OCI-LY3 (cell line): ENCODE measurements around the gene HLA-DMB.

ENCODE experiments used
- H2AFZ ChIP-seq: fragments of 200-600, 300-600 bp; shearing (Covaris generic); 2 replicates; pipeline ENCODE4 v1.6.0; 2014; ENCODE audit warnings: antibody characterized with exemption, low read depth, low read length
- H3K27ac ChIP-seq: fragments of 200-600, 300-600 bp; sonication (generic); 2 replicates; pipeline ENCODE4 v1.5.1; 2014; ENCODE audit warnings: mild to moderate bottlenecking, low read length, moderate library complexity, mixed read lengths
- H3K27me3 ChIP-seq: fragments of 200-600, 300-600 bp; sonication (generic); 2 replicates; pipeline ENCODE4 v1.6.1; 2014; ENCODE audit warnings: low read depth, low read length, mixed read lengths
- H3K36me3 ChIP-seq: fragments of 200-600, 300-600 bp; sonication (generic); replicated peaks from 2 replicates; pipeline ENCODE3; 2014; ENCODE audit warnings: low read depth, low read length, mixed read lengths
- H3K4me1 ChIP-seq: fragments of 300-600, 200-600 bp; sonication (generic); 2 replicates; pipeline ENCODE4 v1.6.1; 2014; ENCODE audit warnings: low read length, mixed read lengths
- H3K4me2 ChIP-seq: fragments of 200-600, 300-600 bp; sonication (generic); 2 replicates; pipeline ENCODE4 v1.6.1; 2014; ENCODE audit warnings: low read length, mixed read lengths
- H3K4me3 ChIP-seq: fragments of 300-600, 200-600 bp; sonication (generic); 2 replicates; pipeline ENCODE4 v1.5.1; 2014; ENCODE audit warnings: antibody characterized with exemption, mild to moderate bottlenecking, low read length, moderate library complexity
- H3K79me2 ChIP-seq: fragments of 300-600, 200-600 bp; shearing (Covaris generic); 2 replicates; pipeline ENCODE4 v1.6.1; 2014; ENCODE audit warnings: mild to moderate bottlenecking, low read length, mixed read lengths
- H3K9ac ChIP-seq: fragments of 300-600, 200-600 bp; shearing (Covaris generic); 2 replicates; pipeline ENCODE4 v1.6.0; 2014; ENCODE audit warnings: mild to moderate bottlenecking, low read length, moderate library complexity
- H3K9me3 ChIP-seq: fragments of 200-600, 300-600 bp; shearing (Covaris generic); 2 replicates; pipeline ENCODE4 v1.6.1; 2014; ENCODE audit warnings: low read length, mixed read lengths; ENCODE audit not compliant: insufficient read depth
- H4K20me1 ChIP-seq: fragments of 200-600, 300-600 bp; sonication (generic); 2 replicates; pipeline ENCODE4 v1.6.1; 2016; ENCODE audit warnings: low read length, mixed read lengths; ENCODE audit not compliant: insufficient read depth
- EZH2phosphoT487 ChIP-seq: fragments of 200-600 bp; shearing (Covaris generic); IDR thresholded peaks from 2 replicates; pipeline ENCODE4 v1.6.1; 2018; ENCODE audit warnings: antibody characterized with exemption, mixed run types, low read depth
- TF ChIP-seq, protein P1 (sequence below): fragments of 200-600, 300-600 bp; sonication (generic); IDR thresholded peaks from 2 replicates; pipeline ENCODE4 v1.5.1; 2014; ENCODE audit warnings: antibody characterized with exemption, low read length, low read depth

The HLA-DMB gene

DNA sequence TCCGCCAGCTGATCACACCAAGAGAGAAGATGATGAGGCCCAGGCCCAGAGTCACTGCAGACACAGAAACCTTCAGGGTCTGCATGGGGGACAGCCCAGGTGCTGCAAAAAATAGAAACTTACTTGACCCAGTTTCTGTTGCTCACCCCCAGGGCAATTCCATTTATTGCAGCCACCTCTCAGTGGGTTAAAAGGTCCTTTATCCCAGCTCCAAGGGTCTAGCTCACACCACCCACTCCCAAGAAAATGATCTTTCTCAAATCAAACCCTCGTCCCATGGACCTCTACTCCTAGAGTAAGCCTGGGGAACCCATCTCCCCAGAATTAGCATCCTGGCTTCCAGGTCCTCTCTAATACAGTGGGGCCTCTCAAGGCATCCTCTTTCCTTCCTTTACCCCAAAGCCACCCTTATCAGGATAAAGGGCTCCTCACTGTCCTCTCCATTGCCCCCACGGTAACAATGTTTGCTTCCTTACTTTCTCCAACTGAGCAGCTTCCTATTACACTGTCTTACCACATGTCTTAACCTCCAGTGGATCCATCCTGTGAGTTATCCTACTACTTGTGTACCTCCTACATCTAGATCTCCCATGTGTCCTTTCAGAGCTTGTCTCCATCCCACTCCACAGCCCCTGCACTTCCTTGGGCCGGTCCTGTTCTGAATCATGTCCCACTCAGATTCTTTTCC, 5.1 kb downstream of the HLA-DMB start:
- no peak overlapping the region for H3K4me2 ChIP-seq
- no peak overlapping the region for H3K27ac ChIP-seq
- peaks cover 43% of the 10 kb centered on the region for H3K36me3 ChIP-seq
- peaks cover 13% of the 10 kb centered on the region; the same call in 1 of the 2 replicates for H3K4me1 ChIP-seq
- no peak overlapping the region for H3K4me3 ChIP-seq
- H4K20me1 ChIP-seq = no peaks in the 10 kb centered on the region
- no peak overlapping the region for H2AFZ ChIP-seq
- H3K27me3 ChIP-seq = no peaks in the 10 kb centered on the region
- peaks cover 17% of the 10 kb centered on the region for H3K79me2 ChIP-seq
- no peak overlapping the region for H3K9ac ChIP-seq
- no peaks in the 10 kb centered on the region for H3K9me3 ChIP-seq
- TF ChIP-seq, protein P1, sequence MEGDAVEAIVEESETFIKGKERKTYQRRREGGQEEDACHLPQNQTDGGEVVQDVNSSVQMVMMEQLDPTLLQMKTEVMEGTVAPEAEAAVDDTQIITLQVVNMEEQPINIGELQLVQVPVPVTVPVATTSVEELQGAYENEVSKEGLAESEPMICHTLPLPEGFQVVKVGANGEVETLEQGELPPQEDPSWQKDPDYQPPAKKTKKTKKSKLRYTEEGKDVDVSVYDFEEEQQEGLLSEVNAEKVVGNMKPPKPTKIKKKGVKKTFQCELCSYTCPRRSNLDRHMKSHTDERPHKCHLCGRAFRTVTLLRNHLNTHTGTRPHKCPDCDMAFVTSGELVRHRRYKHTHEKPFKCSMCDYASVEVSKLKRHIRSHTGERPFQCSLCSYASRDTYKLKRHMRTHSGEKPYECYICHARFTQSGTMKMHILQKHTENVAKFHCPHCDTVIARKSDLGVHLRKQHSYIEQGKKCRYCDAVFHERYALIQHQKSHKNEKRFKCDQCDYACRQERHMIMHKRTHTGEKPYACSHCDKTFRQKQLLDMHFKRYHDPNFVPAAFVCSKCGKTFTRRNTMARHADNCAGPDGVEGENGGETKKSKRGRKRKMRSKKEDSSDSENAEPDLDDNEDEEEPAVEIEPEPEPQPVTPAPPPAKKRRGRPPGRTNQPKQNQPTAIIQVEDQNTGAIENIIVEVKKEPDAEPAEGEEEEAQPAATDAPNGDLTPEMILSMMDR = no peak
- TF ChIP-seq EZH2phosphoT487 = no peak

DNA sequence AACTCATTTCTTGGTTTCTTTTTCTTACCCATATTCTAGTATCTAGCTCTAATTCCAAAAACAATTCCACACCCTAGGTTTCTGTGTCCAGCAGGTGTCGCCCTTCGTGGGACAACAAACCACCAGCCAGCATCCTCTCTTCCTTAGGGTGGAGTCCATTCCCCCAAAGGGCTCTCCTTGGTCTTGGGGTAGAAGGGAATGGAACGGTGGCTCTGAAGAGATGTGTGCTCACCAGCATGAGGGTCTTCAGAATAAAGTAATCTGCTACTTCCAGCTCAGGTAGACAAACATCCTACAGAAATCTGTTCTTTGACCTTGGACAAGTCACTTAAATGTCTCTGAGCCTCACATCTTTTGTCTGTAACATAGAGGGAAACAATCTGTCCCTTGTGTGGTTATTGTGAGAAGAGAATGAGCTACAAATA, 7.2 kb downstream of the HLA-DMB start:
- Histone ChIP-seq H3K4me1 (peaks cover 6% of the 10 kb centered on the region; the same call in 1 of the 2 replicates), H3K79me2 (no peaks in the 10 kb centered on the region), H3K4me3 (no peak overlapping the region), H3K27me3 (no peaks in the 10 kb centered on the region), H3K9me3 (no peaks in the 10 kb centered on the region), H4K20me1 (no peaks in the 10 kb centered on the region), H3K4me2 (no peak overlapping the region), H2AFZ (no peak overlapping the region), H3K27ac (no peak overlapping the region), H3K36me3 (peaks cover 42% of the 10 kb centered on the region), H3K9ac (no peak overlapping the region)
- no peak for TF ChIP-seq EZH2phosphoT487
- TF ChIP-seq, protein P1 = peak; percentile 78

GRCh38 chr6:32932132-32932868, 8.5 kb downstream of the HLA-DMB start:
- H3K9ac ChIP-seq = no peak overlapping the region

GRCh38 chr6:32931211-32931610, 9.6 kb downstream of the HLA-DMB start:
- Histone ChIP-seq H3K36me3 (peaks cover 19% of the 10 kb centered on the region), H3K4me1 (0 out of 2 replicates have a peak, but pooled peaks cover 2% of the 10 kb centered on the region), H2AFZ (no peak overlapping the region), H3K27ac (no peak overlapping the region), H3K9ac (no peak overlapping the region), H3K4me3 (no peak overlapping the region), H3K9me3 (no peaks in the 10 kb centered on the region), H3K79me2 (no peaks in the 10 kb centered on the region), H3K4me2 (no peak overlapping the region), H4K20me1 (no peaks in the 10 kb centered on the region), H3K27me3 (no peaks in the 10 kb centered on the region)
- TF ChIP-seq, protein P1 = no peak
- no peak for TF ChIP-seq EZH2phosphoT487

More at GRCh38 chr6:32932132-32932868, 8.5 kb downstream of the HLA-DMB start:
- H3K79me2 ChIP-seq = no peaks in the 10 kb centered on the region
- H3K9me3 ChIP-seq = no peaks in the 10 kb centered on the region
- no peak overlapping the region for H3K4me3 ChIP-seq
- H2AFZ ChIP-seq = no peak overlapping the region
- H3K36me3 ChIP-seq = peaks cover 29% of the 10 kb centered on the region
- no peak for TF ChIP-seq EZH2phosphoT487
- TF ChIP-seq, protein P1 = no peak
- H3K4me1 ChIP-seq = peaks cover 6% of the 10 kb centered on the region; the same call in 1 of the 2 replicates
- no peaks in the 10 kb centered on the region for H3K27me3 ChIP-seq
- H4K20me1 ChIP-seq = no peaks in the 10 kb centered on the region
- no peak overlapping the region for H3K27ac ChIP-seq
- no peak overlapping the region for H3K4me2 ChIP-seq
